A549 (cell line): Measurements from ENCODE around the gene CAMTA1.

Experiments
- CHD2 ChIP-seq: fragments of 150-350 bp; IDR thresholded peaks from 2 replicates; pipeline ENCODE4 v1.6.1; 2014; ENCODE audit warnings: low read length; ENCODE audit not compliant: partially characterized antibody
- CTCF ChIP-seq: fragments of >200 bp; sonication (Bioruptor Twin); formaldehyde crosslinking; IDR thresholded peaks from 3 replicates; pipeline ENCODE4 v1.5.1; 2016
- FOSB ChIP-seq: fragments of 250-450 bp; sonication (Bioruptor Pico); IDR thresholded peaks from 2 replicates; pipeline ENCODE4 v1.5.0; 2020; ENCODE audit warnings: mild to moderate bottlenecking, moderate library complexity
- HEYL ChIP-seq: fragments of 250-450 bp; sonication (Bioruptor Pico); IDR thresholded peaks from 2 replicates; pipeline ENCODE4 v1.8.0; 2021; ENCODE audit warnings: mild to moderate bottlenecking, moderate library complexity
- JUN ChIP-seq, 2 experiments: fragments of >200 bp; sonication (Bioruptor Twin); formaldehyde crosslinking; IDR thresholded peaks; 2 replicates in 1 of 2; 3 replicates in 1 of 2; pipeline ENCODE4 v1.6.1; 2016 to 2017
- NFE2L2 ChIP-seq: fragments of 150-350 bp; conservative IDR thresholded peaks from 2 replicates; pipeline ENCODE4 v1.6.1; 2014; ENCODE audit warnings: low read length
- POLR2A ChIP-seq: IDR thresholded peaks from 2 replicates; pipeline ENCODE4 v1.6.1; 2012; ENCODE audit warnings: mild to moderate bottlenecking, low read length
- RAD21 ChIP-seq, 2 experiments: fragments of >200 bp in 1 of 2; sonication (Bioruptor Twin) in 1 of 2; formaldehyde crosslinking in 1 of 2; IDR thresholded peaks in 1 of 2; conservative IDR thresholded peaks in 1 of 2; 2 replicates in 1 of 2; 3 replicates in 1 of 2; pipeline ENCODE4 v1.6.1; 2012 to 2018; ENCODE audit warnings: inconsistent platforms in 1 of 2
- REST ChIP-seq: fragments of 200-600 bp; sonication (generic); IDR thresholded peaks from 2 replicates; pipeline ENCODE4 v1.6.1; 2016; ENCODE audit warnings: antibody characterized with exemption, mild to moderate bottlenecking, moderate library complexity
- ZSCAN20 ChIP-seq: fragments of 250-450 bp; sonication (Bioruptor Pico); IDR thresholded peaks from 2 replicates; pipeline ENCODE4 v1.8.0; 2022; ENCODE audit warnings: mild to moderate bottlenecking, moderate library complexity
- TF ChIP-seq, protein P1 (sequence below): fragments of 250-450 bp; sonication (Bioruptor Pico); IDR thresholded peaks from 2 replicates; pipeline ENCODE4 v1.5.0; 2020; ENCODE audit warnings: low read depth, mild to moderate bottlenecking, moderate library complexity

DNA sequence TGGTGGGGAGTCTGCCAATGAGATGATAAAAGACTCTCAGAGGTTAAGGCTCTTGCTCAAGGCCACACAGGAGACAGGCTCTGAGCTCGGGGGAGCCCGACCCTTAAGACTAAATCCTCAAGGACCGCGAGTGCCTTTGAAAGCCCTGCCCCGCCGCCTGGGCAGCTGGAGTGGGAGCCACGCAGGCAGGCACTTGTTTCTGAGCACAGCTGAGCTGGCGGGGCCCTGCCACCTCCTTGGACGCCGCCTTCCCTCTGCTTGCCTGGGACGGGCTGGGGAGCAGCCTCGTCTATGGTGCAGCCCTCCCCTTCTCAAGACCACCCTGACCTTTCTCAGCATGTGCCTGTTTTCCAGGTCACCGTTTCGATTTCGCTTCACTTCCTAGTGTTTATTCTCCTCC, 169.3 kb downstream of the CAMTA1 start:
- TF ChIP-seq CTCF (no peak), POLR2A (no peak), RAD21 (conservative IDR thresholded peaks at IDR 0.05 in 1 of 2, IDR thresholded peaks at IDR 0.05 in 1 of 2) (no peak), HEYL (no peak), FOSB (CRISPR knock-in tag) (no peak), JUN (IDR thresholded peaks at IDR 0.05) (no peak), NFE2L2 (no peak), CHD2 (no peak), REST (no peak), ZSCAN20 (CRISPR knock-in tag) (no peak)
- TF ChIP-seq, protein P1, sequence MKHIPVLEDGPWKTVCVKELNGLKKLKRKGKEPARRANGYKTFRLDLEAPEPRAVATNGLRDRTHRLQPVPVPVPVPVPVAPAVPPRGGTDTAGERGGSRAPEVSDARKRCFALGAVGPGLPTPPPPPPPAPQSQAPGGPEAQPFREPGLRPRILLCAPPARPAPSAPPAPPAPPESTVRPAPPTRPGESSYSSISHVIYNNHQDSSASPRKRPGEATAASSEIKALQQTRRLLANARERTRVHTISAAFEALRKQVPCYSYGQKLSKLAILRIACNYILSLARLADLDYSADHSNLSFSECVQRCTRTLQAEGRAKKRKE (CRISPR knock-in tag): no peak
